Coronary artery (tissue), 2 donors: Measurements from ENCODE around the gene HEY2.

ENCODE experiments used
- DNase-seq: peaks from one replicate; pipeline ENCODE4 v3.0.0-alpha.2; 2017; ENCODE audit warnings: low spot score
- H3K27ac ChIP-seq, 2 donors: fragments of 200-600 bp; sonication (generic); one replicate each; pipeline ENCODE4 v1.5.1; 2016 to 2019
- H3K4me3 ChIP-seq: fragments of 200-600 bp; sonication (generic); 2 replicates; pipeline ENCODE4 v1.5.1; 2016; ENCODE audit warnings: mild to moderate bottlenecking, moderate library complexity
- CTCF ChIP-seq: fragments of 200-600 bp; sonication (generic); IDR thresholded peaks from one replicate; pipeline ENCODE4 v1.5.1; 2019; ENCODE audit warnings: antibody characterized with exemption

The HEY2 gene

GRCh38 chr6:125784365-125784764, 34.9 kb downstream of the HEY2 start:
- H3K27ac ChIP-seq: no peak overlapping the region
- H3K4me3 ChIP-seq: no peak overlapping the region
- TF ChIP-seq CTCF: no peak
- no peak for DNase-seq

GRCh38 chr6:125787791-125788190, 38.4 kb downstream of the HEY2 start:
- Histone ChIP-seq H3K4me3 (no peak overlapping the region), H3K27ac (no peak overlapping the region)
- DNase-seq: no peak
- TF ChIP-seq CTCF: no peak

GRCh38 chr6:125789167-125789566, 39.7 kb downstream of the HEY2 start:
- TF ChIP-seq CTCF: no peak
- H3K4me3 ChIP-seq: no peak overlapping the region
- peak overlapping the region; percentile 94 to 96 for H3K27ac ChIP-seq
- DNase-seq: no peak

GRCh38 chr6:125789576-125790357, 40.3 kb downstream of the HEY2 start:
- Histone ChIP-seq H3K4me3 (peak overlapping the region; percentile 84), H3K27ac (peak overlapping the region; percentile 94 to 96)
- DNase-seq: no peak
- TF ChIP-seq CTCF: no peak

GRCh38 chr6:125790358-125791150, 41.1 kb downstream of the HEY2 start, which contains the start of gene NCOA7:
Gene NCOA7 (plus strand): TSS chr6:125790960. CDS start chr6:125815355, 24,395 bp downstream.
- DNase-seq: peak; percentile 90
- Histone ChIP-seq H3K27ac (peak within 1 kb of the TSS; percentile 94 to 96), H3K4me3 (peak within 1 kb of the TSS; percentile 84)
- no peak for TF ChIP-seq CTCF

- TF ChIP-seq CTCF: peak; percentile 26
- DNase-seq: peak; percentile 82
- Histone ChIP-seq H3K4me3 (peak overlapping the region; percentile 84), H3K27ac (peak overlapping the region; percentile 94 to 96)
Observed at GRCh38 chr6:125791151-125791819, 41.9 kb downstream of the HEY2 start.
